Keratinocyte (primary cell): ENCODE measurements around the gene ELK3. TPM values are rescaled to one million over a fixed set of nuclear protein-coding genes. Genes with fewer than 3 reads are reported as not detected.

ENCODE experiments used
- DNase-seq: peaks from one replicate; pipeline ENCODE4 v3.0.0-alpha.2; 2011; ENCODE audit warnings: low read depth, missing footprints, low spot score
- FAIRE-seq: peaks from 2 replicates; lab custom pipeline; 2011; peaks lifted over from hg19 to GRCh38; lab: Jason Lieb, UNC
- H2AFZ ChIP-seq: 2 replicates; pipeline ENCODE4 v1.6.0; 2012; ENCODE audit warnings: low read length, control low read depth, inconsistent platforms; ENCODE audit not compliant: control insufficient read depth
- H3K27ac ChIP-seq: 2 replicates; pipeline ENCODE4 v1.5.1; 2011; ENCODE audit warnings: low read length; ENCODE audit not compliant: control insufficient read depth, insufficient read depth
- H3K27me3 ChIP-seq: 3 replicates; pipeline ENCODE4 v1.6.0; 2011; ENCODE audit warnings: low read length; ENCODE audit not compliant: control insufficient read depth, insufficient read depth; ENCODE audit errors: extremely low read depth
- H3K36me3 ChIP-seq, 2 experiments: 2 replicates in 1 of 2; 3 replicates in 1 of 2; pipeline ENCODE4 v1.5.1; 2011; ENCODE audit warnings: low read length in 2 of 2, mild to moderate bottlenecking in 1 of 2; ENCODE audit not compliant: control insufficient read depth in 2 of 2, insufficient read depth in 2 of 2; ENCODE audit errors: extremely low read depth in 1 of 2
- H3K4me1 ChIP-seq: 3 replicates; pipeline ENCODE4 v1.5.1; 2011; ENCODE audit warnings: low read length; ENCODE audit not compliant: control insufficient read depth, insufficient read depth; ENCODE audit errors: extremely low read depth
- H3K4me2 ChIP-seq: 3 replicates; pipeline ENCODE4 v1.6.0; 2011; ENCODE audit warnings: low read depth, low read length; ENCODE audit not compliant: control insufficient read depth, insufficient read depth; ENCODE audit errors: extremely low read depth
- H3K4me3 ChIP-seq, 3 experiments: fragments of 200-600 bp in 1 of 3; sonication (generic) in 1 of 3; 2 replicates in 2 of 3; 3 replicates in 1 of 3; pipeline ENCODE4 v1.5.1; 2011 to 2016; ENCODE audit warnings: low read length in 3 of 3, mild to moderate bottlenecking in 3 of 3, control low read depth in 2 of 3, inconsistent platforms in 1 of 3, low read depth in 1 of 3, mixed read lengths in 1 of 3, mixed run types in 1 of 3, moderate library complexity in 1 of 3; ENCODE audit not compliant: control insufficient read depth in 2 of 3, insufficient read depth in 2 of 3; ENCODE audit errors: extremely low read depth in 1 of 3
- H3K79me2 ChIP-seq: 2 replicates; pipeline ENCODE4 v1.6.0; 2012; ENCODE audit warnings: low read length; ENCODE audit not compliant: control insufficient read depth, insufficient read depth
- H3K9ac ChIP-seq: 3 replicates; pipeline ENCODE4 v1.6.0; 2011; ENCODE audit warnings: low read length; ENCODE audit not compliant: control insufficient read depth, insufficient read depth; ENCODE audit errors: extremely low read depth
- H3K9me1 ChIP-seq: 3 replicates; pipeline ENCODE4 v1.6.0; 2011; ENCODE audit warnings: low read length; ENCODE audit not compliant: control insufficient read depth, insufficient read depth; ENCODE audit errors: extremely low read depth
- H3K9me3 ChIP-seq: 2 replicates; pipeline ENCODE4 v1.5.1; 2012; ENCODE audit warnings: low read depth, low read length; ENCODE audit not compliant: control insufficient read depth
- H4K20me1 ChIP-seq: 3 replicates; pipeline ENCODE4 v1.6.0; 2011; ENCODE audit warnings: low read length; ENCODE audit not compliant: control insufficient read depth, insufficient read depth; ENCODE audit errors: extremely low read depth
- CTCF ChIP-seq, 3 experiments: IDR thresholded peaks in 1 of 3; conservative IDR thresholded peaks in 1 of 3; optimal IDR thresholded peaks in 1 of 3; 2 replicates in 2 of 3; 3 replicates in 1 of 3; pipeline versions ENCODE3 to v1.5.1; 2011; ENCODE audit warnings: low read length in 3 of 3, mild to moderate bottlenecking in 3 of 3, moderate library complexity in 2 of 3, control low read depth in 1 of 3, inconsistent platforms in 1 of 3; ENCODE audit not compliant: insufficient read depth in 2 of 3; ENCODE audit errors: extremely low read depth in 1 of 3
- EZH2 ChIP-seq: IDR thresholded peaks from one replicate; pipeline ENCODE4 v1.6.1; 2012; ENCODE audit warnings: inconsistent platforms, mild to moderate bottlenecking, low read length, moderate library complexity
- dilution Hi-C: fragments of 300-500 bp; cut with MboI; formaldehyde crosslinking; loops from one replicate; pipeline ENCODE4 v1.7.0; 2020; ENCODE audit warnings: low sequenced_read_pairs; ENCODE audit not compliant: extremely low pct_ligation_motif_present
- polyA plus RNA-seq, 5 experiments: library from polyadenylated mRNA; depleted of rRNA in 3 of 5; stranded (reverse) in 3 of 5; stranded (forward) in 1 of 5; unstranded in 1 of 5; fragments of >200 nt; gene quantifications; 1 replicate in 1 of 5; 2 replicates in 3 of 5; 3 replicates in 1 of 5; pipeline versions ENCODE4 v1.2.1 to v1.2.3, GENCODE V29; 2011 to 2012; ENCODE audit warnings: missing spikeins in 2 of 5, low read depth in 1 of 5, low replicate concordance in 1 of 5

The ELK3 gene
- polyA plus RNA-seq, 1 donor (not counting 4 experiments of a cell fraction or from before 2014, with no cell fraction given) = 28.2 TPM

- no peak overlapping the region for H2AFZ ChIP-seq
- no peaks in the 10 kb centered on the region for H4K20me1 ChIP-seq
- H3K36me3 ChIP-seq = no peaks in the 10 kb centered on the region
- H3K4me3 ChIP-seq = no peak overlapping the region
- H3K9me1 ChIP-seq = no peaks in the 10 kb centered on the region
- H3K4me1 ChIP-seq = peaks cover 4% of the 10 kb centered on the region
- H3K27ac ChIP-seq = no peak overlapping the region
- no peak for FAIRE-seq
- H3K9ac ChIP-seq = no peak overlapping the region
- TF ChIP-seq CTCF (optimal IDR thresholded peaks at IDR 0.05 in 1 of 3, IDR thresholded peaks at IDR 0.05 in 1 of 3, conservative IDR thresholded peaks at IDR 0.05 in 1 of 3; ENCODE audit: extremely low read depth in 1 of 3, insufficient read depth in 2 of 3, low read length in 3 of 3) (no peak), EZH2 (no peak)
- no peaks in the 10 kb centered on the region for H3K9me3 ChIP-seq
- no peak for DNase-seq
- H3K27me3 ChIP-seq = no peaks in the 10 kb centered on the region
- no peaks in the 10 kb centered on the region for H3K79me2 ChIP-seq
- H3K4me2 ChIP-seq = no peak overlapping the region
- dilution Hi-C loops = no loop called here
Measured at GRCh38 chr12:96155781-96156180, 38.4 kb upstream of the ELK3 start.

GRCh38 chr12:96156211-96156610 lies 38.0 kb upstream of the ELK3 start:
- H3K4me1 ChIP-seq = peaks cover 4% of the 10 kb centered on the region
- no peak overlapping the region for H3K27ac ChIP-seq
- no peaks in the 10 kb centered on the region for H3K9me3 ChIP-seq
- no peaks in the 10 kb centered on the region for H3K79me2 ChIP-seq
- dilution Hi-C loops = no loop called here
- DNase-seq = no peak
- no peak for TF ChIP-seq CTCF (optimal IDR thresholded peaks at IDR 0.05 in 1 of 3, IDR thresholded peaks at IDR 0.05 in 1 of 3, conservative IDR thresholded peaks at IDR 0.05 in 1 of 3; ENCODE audit: extremely low read depth in 1 of 3, insufficient read depth in 2 of 3, low read length in 3 of 3)
- TF ChIP-seq EZH2 = no peak
- no peak overlapping the region for H3K9ac ChIP-seq
- H3K4me3 ChIP-seq = no peak overlapping the region
- H4K20me1 ChIP-seq = no peaks in the 10 kb centered on the region
- no peaks in the 10 kb centered on the region for H3K9me1 ChIP-seq
- H3K4me2 ChIP-seq = no peak overlapping the region
- FAIRE-seq = no peak
- no peaks in the 10 kb centered on the region for H3K27me3 ChIP-seq
- no peaks in the 10 kb centered on the region for H3K36me3 ChIP-seq
- no peak overlapping the region for H2AFZ ChIP-seq
